Stimulated activated CD4-positive, alpha-beta T cell treated with anti-CD3 and anti-CD28 coated beads, Interleukin-4, amount 100 ng/mL, for 1 hour (primary cell): Measurements from ENCODE around the gene DUS2.
A peak's percentile ranks its signal among the peaks of the same experiment; 100 is the strongest.
"Not testable (repeated sequence)": the region's sequence is repeated elsewhere in the genome, so short reads cannot be mapped to it uniquely, and the experiment has no call there.

ENCODE experiments used
- DNase-seq: peaks from one replicate; pipeline ENCODE4 v3.0.0-alpha.2; 2020

Gene DUS2

DNA sequence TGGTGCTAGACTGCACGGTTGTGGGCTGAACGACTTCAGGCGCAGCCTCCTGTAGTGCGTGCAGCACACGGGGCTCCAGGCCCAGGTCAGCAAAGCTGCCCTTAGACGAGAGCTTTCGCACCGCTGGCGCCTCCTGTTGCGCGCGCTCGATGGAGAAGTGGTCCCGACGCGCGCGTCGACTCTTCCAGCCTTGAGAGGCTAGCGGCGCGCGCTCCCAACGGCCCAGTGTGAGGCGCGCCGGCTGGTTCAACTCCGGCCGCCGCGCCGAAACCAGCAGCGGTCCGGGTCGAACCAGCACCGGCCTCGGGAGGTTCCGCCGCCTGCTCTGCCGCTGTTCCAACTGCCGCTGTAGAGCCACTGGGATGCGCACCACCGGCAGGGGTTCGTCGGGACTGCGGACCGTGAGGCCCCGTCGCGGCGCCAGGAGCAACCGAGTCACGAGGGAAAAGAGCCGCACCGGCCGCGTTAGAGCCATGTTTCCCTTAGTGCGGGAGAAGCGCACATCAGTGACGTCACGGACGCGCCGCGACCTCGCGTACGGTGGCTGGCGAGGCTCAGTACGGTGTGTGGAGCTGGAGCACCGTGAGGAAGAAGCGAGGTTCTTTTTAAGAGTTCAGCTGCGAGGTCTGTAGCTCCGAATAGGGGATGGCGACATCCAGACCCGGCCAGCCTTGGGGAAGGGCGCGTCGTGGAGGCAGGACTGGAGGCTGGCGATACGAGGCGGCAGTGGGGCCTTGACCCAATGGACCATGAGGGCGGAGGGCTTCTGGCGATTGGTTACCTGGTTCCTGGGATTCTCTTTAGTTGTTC, at the start of gene DUS2, which contains the start of gene DDX28:
Gene DUS2 (plus strand): TSS at position 557 of the 810 bp plus-strand sequence. CDS start 14,740 bp downstream, outside the sequence.
Gene DDX28 (minus strand): TSS at position 505 of the 810 bp plus-strand sequence. CDS start 30 bp downstream, at position 475.
- peak; percentile 94 for DNase-seq

DNA sequence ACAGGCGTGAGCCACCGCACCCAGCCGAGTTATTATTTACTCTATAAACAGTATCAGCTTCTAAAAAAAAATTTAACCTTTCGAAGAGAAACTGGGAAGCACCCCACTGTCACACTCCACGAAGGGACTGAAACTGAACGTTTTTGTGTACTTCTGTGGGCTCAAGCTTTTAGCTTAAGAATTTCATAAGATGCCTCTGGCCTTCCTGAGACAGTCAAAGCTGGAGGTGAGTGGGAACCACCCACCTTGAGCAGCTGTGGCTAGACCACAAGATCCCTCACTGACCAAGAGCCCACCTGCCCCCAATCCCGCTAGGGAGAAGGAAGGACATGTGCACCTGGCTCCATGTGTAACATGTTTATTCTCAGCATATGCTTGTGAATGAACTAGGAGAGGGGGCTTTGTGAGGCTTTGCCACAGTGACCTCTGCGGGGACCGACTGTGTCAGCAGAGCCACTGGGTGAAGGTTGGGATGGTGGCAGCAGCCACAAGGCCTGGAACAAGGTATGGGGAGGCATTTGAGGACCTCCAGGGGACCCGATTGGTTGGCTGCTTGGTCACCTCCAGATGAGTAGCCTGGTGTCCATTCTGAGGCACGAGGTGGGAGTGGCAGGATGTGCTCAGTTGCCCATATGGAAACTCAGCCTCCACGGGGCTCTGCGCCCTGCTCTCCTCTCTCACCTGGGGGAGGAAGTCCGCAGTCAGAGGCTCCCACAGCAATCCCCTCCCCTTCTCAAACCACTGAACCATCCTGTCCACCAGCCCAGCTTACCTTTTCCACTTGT, 47.6 kb upstream of the DUS2 start:
- DNase-seq: no peak

DNA sequence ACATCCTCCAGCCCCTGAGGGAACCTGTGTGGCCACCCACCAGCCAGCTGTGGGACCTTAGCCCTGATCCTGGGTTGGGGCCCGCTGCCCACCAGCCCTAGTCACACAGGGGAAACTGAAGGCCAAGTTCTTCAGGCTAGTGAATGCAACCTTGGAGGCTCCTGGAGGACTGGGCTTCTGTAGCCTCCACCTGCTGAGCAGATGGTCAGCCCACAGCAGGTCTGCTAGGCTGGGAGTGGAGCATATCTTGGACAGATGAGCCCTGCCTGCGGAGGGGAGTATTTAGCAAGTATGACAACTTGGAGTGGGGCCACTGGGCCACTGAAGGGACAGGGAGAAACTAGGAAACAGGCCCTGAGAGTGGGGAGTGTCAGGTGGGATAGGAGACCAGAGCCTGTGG, 46.9 kb upstream of the DUS2 start:
- no peak for DNase-seq

DNA sequence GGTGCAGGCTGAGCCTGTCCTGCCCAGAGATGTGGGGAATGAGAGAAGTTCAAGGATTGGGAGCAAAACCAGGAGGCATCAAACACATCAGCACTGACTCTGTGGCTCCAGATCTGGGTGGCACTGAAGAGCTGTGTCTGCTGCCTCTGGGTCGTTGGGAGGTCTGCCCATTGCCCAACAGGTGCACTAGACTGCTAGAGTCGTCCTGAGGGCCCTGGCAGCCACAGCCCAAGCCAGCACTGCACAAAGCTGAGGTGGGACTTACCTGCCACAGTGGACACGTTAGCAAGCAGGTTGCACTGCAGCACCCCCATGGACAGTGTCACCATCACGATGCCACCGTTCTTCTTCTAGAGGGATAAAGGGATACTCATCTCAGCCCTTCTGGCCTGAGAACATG, 46.1 kb upstream of the DUS2 start:
- no peak for DNase-seq

DNA sequence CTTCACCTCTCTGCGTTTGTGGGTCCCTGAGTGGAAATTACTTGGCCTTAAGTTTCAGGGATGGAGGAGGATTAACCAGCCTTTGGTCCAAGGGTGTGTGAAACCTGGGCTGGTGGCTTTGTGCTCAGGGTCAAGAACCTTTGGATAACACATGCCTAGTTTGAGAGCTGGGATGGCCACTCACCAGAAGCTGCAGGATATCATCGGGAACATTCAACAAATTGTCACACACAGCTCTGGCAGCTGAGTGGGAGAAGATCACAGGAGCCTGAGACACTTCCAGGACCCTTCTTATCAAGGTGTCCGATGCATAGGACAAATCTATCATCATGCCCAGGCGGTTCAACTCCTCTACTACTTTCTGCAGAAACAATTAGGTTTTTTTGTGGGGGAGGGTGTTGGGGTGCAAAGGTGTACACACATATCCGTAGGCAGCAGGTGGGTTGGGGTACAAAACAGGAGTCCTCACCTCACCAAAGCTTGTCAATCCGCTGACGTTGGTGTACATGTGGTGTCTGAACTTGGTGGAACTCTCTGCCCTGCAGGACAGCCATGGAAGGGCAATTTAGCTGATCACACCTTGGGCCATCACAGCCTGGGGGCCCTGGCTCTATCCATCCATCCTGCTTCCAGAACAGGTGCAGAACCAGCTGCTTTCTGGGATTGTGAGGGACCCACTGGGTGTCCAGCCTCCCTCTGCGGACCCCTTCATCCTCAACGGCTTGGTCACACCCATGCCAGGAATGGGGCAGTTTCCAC, 45.4 kb upstream of the DUS2 start:
- DNase-seq: no peak

DNA sequence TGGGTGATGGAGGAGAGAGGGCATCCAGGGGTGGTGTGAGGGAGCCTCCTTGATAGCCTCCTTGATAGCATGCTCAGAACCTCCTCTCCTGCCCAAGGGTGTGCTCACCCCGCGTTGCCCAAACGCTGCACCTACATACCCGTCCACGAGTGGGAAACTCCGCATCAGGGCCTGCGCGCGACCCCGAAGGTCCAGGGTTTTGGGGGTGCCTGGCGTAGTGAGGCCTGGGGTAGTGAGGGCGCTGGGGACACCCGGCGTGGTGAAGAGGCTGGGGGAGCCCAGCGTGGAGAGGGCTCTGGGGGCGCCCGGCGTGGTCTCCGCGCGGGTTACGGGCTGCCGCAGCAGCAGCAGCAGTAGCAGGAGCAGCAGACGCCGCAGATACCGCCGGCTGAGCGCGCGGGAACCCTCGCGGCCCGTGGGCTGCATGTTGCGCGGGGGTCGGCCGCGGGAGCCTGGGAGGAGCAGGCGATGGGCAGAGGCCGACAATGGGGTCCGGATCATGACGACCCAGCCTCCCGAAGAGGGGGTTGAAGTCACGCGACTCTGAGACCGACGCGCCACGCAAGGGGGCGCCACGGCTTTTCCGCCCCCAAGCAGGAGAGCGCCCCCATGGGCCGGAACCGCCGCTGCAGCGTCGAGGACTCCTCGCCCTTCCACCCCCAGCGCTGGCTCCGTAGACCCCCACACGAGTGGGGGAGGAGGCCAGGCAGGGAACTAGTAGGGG, 43.0 kb upstream of the DUS2 start, which contains the start of gene DPEP3:
Gene DPEP3 (minus strand): TSS at position 545 of the 724 bp plus-strand sequence. CDS start 119 bp downstream, at position 426.
- DNase-seq: no peak

DNA sequence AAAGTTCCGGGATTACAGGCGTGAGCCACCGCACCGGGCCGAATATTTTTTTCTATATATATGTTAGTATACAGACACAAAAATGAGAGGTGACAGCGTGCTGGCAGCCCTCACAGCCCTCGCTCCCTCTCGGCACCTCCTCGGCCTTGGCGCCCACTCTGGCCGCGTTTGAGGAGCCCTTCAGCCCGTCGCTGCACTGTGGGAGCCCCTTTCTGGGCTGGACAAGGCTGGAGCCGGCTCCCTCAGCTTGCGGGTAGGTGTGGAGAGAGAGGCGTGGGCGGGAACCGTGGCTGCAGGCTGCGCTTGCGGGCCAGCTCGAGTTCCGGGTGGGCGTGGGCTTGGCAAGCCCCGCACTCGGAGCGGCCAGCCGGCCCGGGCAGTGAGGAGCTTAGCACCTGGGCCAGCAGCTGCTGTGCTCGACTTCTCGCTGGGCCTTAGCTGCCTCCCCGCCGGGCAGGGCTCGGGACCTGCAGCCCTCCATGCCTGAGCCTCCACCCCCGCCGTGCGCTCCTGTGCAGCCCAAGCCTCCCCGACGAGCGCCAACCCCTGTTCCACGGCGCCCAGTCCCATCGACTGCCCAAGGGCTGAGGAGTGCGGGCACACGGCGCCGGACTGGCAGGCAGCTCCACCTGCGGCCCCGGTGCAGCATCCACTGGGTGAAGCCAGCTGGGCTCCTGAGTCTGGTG, 40.9 kb upstream of the DUS2 start:
- no peak for DNase-seq

DNA sequence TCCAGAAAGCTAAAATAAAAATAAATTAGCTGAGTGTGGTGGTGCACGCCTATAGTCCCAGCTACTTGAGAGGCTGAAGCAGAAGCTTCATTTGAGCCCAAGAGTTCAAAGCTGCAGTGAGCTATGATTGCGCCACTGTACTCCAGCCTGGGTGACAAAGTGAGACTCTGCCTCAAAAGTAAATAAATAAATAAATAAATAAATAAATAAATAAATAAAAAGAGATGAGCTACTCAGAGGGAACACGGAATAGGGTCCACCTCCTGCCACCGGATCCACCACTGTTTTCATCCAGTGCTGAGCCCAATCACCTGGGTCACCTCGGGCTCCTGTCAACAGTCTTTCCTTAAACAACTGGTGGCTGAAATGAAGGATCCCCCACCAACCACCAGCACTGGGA, 36.1 kb upstream of the DUS2 start:
- DNase-seq: no peak

DNA sequence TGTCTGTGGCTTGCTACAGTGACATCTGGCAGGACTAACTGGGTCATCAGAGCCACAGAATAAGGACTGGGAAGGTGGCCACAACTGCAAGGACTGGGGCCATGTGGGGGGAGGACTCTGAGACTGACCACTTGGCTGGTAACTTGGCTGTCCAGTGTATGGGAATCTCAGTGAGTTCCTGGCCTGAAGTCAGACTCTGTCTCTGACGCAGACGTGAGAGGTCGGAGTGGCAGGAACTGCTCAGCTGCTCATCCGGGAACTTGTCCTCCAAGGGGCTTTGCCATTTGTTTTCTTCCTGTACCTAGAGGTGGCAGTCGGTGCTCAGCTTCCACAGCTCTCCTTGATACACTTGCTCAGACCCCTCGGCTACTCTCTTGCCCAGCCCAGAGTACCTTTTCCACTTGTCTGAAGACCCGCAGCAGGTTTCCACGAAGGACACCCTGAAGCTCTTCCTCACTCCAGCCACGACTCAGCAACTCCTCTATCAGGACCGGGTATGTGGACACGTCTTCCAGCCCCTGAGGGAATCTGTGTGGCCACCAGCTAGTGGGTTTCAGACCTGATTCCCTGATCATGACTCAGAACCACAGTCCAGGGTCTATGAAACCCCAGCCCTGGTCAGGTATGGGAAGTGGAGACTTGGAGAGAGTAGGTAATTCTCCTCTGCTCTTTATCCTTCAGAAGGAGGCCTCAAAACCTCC, 35.5 kb upstream of the DUS2 start:
- DNase-seq: no peak

DNA sequence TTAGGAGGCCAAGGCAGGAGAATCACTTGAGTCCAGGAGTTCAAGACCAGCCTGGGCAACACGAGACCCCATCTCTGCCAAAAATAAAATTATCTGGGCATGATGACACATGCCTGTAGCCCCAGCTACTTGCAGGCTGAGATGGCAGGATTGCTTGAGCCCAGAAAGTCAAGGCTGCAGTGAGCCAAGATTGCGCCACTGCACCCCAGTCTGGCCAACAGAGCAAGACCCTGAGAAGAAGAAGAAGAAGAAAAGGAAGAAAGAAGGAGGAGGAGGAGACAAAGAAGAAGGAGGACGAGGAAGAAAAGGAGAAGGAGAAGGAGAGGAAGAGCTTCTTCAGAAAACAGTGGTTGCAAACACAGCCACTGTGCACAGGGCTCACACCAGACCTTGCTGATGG, 34.4 kb upstream of the DUS2 start:
- DNase-seq: no peak

DNA sequence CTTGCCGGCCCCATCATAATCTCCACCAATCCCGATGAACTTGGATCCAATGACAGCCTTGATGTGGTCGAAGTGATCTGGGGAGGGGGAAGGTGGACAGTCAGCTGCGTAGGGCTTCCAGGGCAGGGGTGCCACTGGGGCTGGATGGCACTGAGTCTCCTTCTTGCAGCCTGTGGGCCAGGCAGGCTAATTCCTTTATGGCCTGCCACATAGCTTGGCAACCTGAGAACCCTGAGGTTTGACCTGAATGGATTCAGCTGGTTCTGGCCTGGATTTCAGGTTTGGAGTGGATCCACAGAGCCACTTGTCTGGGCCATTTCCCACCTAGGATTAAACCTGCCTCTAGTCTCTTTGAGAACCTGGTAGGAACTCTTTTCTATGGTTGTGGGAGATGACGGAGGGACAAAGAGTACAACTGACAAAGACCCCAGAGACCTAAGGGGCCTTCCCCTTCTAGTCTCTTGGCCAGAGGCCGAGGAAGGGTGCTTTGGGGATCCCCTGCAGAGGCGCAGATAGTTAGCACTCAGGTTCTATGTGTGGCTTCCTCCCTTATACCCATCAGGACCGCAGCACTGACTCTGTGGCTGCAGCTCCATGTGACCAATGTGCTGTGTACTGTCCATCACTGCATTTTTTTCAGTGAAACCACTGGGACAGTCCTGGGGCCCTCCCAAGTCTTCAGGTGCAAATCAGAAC, 33.6 kb upstream of the DUS2 start:
- no peak for DNase-seq

DNA sequence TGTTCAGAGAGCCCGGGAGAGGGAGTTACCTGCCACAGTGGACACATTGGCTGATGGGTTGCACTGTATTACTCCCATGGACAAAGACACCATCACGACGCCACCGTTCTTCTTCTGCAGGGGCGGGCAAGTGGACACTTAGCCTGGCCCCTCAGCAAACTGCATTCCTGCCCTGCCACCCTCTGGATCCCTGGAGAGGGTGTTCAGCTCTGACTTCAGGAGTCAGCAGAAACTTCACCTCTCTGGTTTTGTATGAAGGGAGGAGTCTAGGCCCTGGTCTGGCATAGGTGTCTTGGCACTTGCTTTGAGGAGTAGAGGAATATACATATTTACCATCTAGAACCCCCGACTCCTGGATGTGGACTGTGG, 33.1 kb upstream of the DUS2 start:
- no peak for DNase-seq

DNA sequence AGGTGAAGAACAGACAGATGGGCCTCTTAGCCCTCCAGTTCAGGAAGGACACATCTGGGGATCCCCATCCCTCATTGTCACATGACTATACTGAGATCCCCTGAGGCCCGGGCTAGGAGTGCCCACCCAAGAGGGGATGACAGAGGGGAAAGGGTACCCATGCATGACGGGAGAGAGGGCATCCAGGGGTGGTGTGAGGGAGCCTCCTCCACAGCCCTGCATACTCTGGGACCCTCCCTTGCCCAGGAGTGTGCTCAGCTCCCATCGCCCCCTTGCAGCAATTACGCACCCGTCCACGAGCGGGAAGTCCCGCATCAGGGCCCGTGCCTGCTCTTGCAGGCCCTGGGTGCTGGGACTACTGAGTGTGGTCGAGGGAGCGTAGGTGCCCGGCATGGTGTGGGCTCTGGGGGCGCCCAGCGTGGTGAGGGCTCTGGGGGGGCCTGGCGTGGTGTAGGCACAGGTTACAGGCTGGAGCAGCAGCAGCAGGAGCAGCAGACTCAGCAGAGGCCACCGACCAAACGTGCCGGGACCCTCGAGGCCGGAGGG, 30.4 kb upstream of the DUS2 start:
- DNase-seq: no peak

DNA sequence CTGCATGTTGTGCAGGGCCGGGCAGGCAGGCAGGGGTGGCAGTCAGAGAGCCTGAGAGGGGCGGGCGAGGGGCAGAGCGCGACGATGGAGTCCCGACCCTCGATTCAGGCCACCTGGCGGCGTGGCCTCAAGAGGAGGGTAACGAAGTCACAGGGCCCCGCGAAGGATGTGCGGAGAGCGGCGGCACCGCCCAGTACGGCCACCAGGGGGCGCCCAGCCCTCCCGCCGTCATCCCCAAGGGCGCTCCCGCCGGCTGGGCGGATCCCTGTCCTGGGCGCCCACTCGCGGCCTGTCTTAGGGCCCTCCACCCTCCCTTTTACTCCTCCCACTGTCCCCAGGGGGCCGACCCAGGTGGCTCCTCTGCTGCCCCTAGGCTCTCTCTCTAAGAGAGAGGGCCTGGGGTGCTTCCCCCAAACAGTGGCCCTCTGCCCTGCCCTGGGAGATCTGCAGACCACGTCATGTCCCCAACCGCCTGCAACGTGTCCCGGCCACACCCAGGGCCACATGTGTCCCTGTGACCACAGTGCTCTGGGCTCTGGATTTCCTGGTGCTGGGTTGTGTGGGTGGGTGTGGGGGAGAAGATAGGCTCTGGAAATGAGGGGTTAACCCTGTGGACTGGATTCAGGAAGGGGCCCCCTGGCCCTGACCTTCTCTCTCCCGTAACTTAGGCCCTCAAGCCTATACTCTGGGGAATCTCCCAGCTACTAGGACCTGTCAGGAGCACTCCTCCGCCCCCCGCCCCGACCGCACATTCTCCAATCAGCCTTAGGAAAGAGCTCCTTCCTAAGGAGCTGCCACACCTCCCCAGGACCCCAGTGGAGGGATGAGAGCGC, 29.7 kb upstream of the DUS2 start:
- DNase-seq: peak; percentile 81

DNA sequence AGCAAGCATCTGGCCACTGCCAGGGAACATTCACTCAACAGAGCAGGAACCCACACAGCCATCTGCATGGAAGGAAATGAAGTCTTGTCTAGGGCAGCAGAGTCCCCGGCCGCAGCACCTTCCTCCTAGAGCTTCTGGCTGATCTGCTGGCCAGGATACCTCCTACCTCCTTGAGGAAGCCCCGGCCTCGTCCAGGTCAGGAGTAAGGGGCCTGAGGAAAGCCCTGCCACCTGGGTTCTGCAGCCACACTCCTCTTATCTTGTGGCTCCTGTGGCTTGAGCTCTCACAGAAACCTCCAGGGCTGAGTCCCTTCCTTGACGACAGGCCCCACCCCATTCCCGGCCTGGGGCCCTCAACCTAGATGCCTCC, 29.1 kb upstream of the DUS2 start:
- DNase-seq: not testable (repeated sequence)

DNA sequence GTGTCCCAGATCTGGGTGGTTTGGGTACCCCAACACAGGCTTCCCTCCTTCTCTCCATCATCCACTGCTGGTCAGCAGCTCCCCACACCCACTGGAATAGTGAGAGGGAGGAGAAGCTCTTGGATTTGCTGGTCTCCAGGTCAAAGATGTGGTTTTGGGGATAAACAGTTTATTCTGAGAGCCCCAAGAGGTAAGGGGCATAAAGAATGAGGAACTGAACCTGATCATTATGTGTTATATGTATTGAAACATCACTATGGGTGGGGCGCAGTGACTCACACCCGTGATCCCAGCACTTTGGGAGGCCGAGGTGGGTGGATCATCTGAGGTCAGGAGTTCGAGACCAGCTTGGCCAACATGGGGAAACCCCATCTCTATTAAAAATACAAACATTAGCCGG, 27.7 kb upstream of the DUS2 start:
- no peak for DNase-seq

DNA sequence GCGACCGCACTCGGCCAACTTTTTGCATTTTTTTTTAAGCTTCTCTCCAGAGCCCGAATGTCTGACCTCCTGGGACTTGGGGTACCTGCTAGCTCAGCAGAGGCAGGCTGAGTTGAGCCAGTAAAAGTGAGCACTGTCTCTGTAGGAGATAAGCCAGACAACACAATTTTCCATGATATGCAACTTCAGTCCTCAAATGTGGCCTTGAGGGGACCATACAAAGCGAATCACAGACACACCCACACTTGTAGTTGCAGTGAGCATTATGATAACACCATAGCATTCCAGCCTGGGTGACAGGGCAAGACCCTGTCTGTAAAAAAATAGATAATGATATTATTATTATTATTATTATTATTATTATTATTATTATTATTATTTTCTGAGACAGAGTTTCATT, 26.4 kb upstream of the DUS2 start:
- DNase-seq: no peak

DNA sequence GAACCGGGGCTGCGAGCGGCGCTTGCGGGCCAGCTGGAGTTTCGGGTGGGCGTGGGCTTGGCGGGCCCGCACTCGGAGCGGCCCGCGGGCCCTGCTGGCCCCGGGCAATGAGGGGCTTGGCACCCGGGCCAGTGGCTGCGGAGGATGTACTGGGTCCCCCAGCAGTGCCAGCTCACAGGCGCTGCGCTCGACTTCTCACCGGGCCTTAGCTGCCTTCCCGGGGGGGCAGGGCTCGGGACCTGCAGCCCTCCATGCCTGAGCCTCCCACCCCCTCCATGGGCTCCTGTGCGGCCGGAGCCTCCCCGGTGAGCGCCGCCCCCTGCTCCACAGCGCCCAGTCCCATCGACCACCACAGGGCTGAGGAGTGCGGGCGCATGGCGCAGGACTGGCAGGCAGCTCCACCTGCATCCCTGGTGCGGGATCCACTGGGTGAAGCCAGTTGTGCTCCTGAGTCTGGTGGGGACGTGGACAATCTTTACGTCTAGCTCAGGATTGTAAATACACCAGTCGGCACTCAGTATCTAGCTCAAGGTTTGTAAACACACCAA, 24.8 kb upstream of the DUS2 start:
- not testable (repeated sequence) for DNase-seq
